DND-41 (cell line): ENCODE measurements around the gene OR10G3.

ENCODE experiments used
- ATAC-seq: fragments of 200-7000 bp; cut with Tn5 transposase; 3 replicates; pipeline ENCODE4 v1.9.1; 2021; ENCODE audit warnings: low read depth; ENCODE audit not compliant: insufficient read depth
- DNase-seq: peaks from one replicate; pipeline ENCODE4 v3.0.0-alpha.2; 2020
- H2AFZ ChIP-seq: 2 replicates; pipeline ENCODE4 v1.6.0; 2012; ENCODE audit warnings: low read depth, low read length
- H3K27ac ChIP-seq: 2 replicates; pipeline ENCODE4 v1.5.1; 2012; ENCODE audit warnings: low read length, inconsistent platforms
- H3K27me3 ChIP-seq: fragments of 200-600 bp; sonication (generic); 2 replicates; pipeline ENCODE4 v1.6.0; 2012; ENCODE audit warnings: low read length, mild to moderate bottlenecking, inconsistent platforms; ENCODE audit not compliant: insufficient read depth, poor library complexity
- H3K36me3 ChIP-seq: 2 replicates; pipeline ENCODE4 v1.5.1; 2012; ENCODE audit warnings: low read length, inconsistent platforms; ENCODE audit not compliant: insufficient read depth
- H3K4me1 ChIP-seq: 2 replicates; pipeline ENCODE4 v1.5.1; 2012; ENCODE audit warnings: mild to moderate bottlenecking, low read length; ENCODE audit not compliant: insufficient read depth
- H3K4me2 ChIP-seq: 2 replicates; pipeline ENCODE4 v1.6.0; 2012; ENCODE audit warnings: mild to moderate bottlenecking, moderate library complexity, low read length, inconsistent platforms; ENCODE audit not compliant: insufficient read depth
- H3K4me3 ChIP-seq, 2 experiments: fragments of 200-600 bp in 1 of 2; shearing (Covaris generic) in 1 of 2; 2 replicates each; pipeline ENCODE4 v1.5.1; 2012 to 2016; ENCODE audit warnings: inconsistent platforms in 2 of 2, low read length in 2 of 2, mild to moderate bottlenecking in 2 of 2, low read depth in 1 of 2, moderate library complexity in 1 of 2
- H3K79me2 ChIP-seq: 2 replicates; pipeline ENCODE4 v1.6.0; 2012; ENCODE audit warnings: low read length, inconsistent platforms; ENCODE audit not compliant: insufficient read depth
- H3K9ac ChIP-seq: 2 replicates; pipeline ENCODE4 v1.6.0; 2012; ENCODE audit warnings: low read depth, mild to moderate bottlenecking, inconsistent platforms, low read length, moderate library complexity
- H3K9me3 ChIP-seq: 2 replicates; pipeline ENCODE4 v1.5.1; 2012; ENCODE audit warnings: low read length, moderate library complexity, mild to moderate bottlenecking, inconsistent platforms; ENCODE audit not compliant: insufficient read depth, severe bottlenecking
- H4K20me1 ChIP-seq: 2 replicates; pipeline ENCODE4 v1.6.0; 2012; ENCODE audit warnings: low read length; ENCODE audit not compliant: insufficient read depth
- EZH2 ChIP-seq: IDR thresholded peaks from 3 replicates; pipeline ENCODE4 v1.6.1; 2012; ENCODE audit warnings: borderline replicate concordance, low read depth, mild to moderate bottlenecking, moderate library complexity, low read length, inconsistent platforms; ENCODE audit not compliant: severe bottlenecking
- TF ChIP-seq, protein P1 (sequence below): IDR thresholded peaks from 2 replicates; pipeline ENCODE4 v1.5.1; 2012; ENCODE audit warnings: borderline replicate concordance, low read length, moderate library complexity, mild to moderate bottlenecking; ENCODE audit not compliant: poor library complexity, severe bottlenecking; ENCODE audit errors: extremely low read depth

OR10G3 gene

DNA sequence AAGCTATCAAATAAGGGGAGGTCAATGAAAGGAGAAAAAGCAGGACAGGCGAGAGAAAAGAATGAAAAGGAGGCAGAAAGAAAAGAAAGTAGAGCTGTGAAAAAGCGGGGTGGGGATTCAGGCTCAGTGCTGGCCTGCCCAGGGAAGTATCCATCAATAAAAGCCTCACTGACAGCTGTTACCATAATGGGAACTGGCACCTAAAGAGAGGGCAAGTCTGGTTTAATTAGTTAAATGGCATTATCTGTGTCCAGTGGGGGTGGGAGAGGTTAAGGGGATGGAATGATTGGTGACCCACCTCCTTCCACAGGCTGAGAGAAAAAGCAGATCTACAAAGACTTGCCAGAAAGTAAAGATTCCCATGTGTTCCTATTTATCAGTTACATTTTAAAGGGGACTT lies 61.2 kb downstream of the OR10G3 start:
- Histone ChIP-seq H4K20me1 (no peaks in the 10 kb centered on the region), H3K27ac (no peak overlapping the region), H3K79me2 (no peaks in the 10 kb centered on the region), H3K9me3 (no peaks in the 10 kb centered on the region), H3K4me3 (no peak overlapping the region), H3K36me3 (no peaks in the 10 kb centered on the region), H2AFZ (no peak overlapping the region), H3K4me2 (no peak overlapping the region), H3K27me3 (no peaks in the 10 kb centered on the region), H3K9ac (no peak overlapping the region), H3K4me1 (no peaks in the 10 kb centered on the region)
- DNase-seq: no peak
- TF ChIP-seq EZH2: no peak
- TF ChIP-seq, protein P1, sequence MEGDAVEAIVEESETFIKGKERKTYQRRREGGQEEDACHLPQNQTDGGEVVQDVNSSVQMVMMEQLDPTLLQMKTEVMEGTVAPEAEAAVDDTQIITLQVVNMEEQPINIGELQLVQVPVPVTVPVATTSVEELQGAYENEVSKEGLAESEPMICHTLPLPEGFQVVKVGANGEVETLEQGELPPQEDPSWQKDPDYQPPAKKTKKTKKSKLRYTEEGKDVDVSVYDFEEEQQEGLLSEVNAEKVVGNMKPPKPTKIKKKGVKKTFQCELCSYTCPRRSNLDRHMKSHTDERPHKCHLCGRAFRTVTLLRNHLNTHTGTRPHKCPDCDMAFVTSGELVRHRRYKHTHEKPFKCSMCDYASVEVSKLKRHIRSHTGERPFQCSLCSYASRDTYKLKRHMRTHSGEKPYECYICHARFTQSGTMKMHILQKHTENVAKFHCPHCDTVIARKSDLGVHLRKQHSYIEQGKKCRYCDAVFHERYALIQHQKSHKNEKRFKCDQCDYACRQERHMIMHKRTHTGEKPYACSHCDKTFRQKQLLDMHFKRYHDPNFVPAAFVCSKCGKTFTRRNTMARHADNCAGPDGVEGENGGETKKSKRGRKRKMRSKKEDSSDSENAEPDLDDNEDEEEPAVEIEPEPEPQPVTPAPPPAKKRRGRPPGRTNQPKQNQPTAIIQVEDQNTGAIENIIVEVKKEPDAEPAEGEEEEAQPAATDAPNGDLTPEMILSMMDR: no peak
- ATAC-seq: no peak
